HG03460 (cell line): Measurements from ENCODE around the gene CCDC70.

Experiments
- ATAC-seq: cut with Tn5 transposase; IDR thresholded peaks from one replicate; pipeline ENCODE4 v1.9.1; 2021; ENCODE audit not compliant: unreplicated experiment

The CCDC70 gene

GRCh38 chr13:51828730-51829567, 32.8 kb upstream of the CCDC70 start:
- ATAC-seq, result no peak

GRCh38 chr13:51829568-51829899, 32.2 kb upstream of the CCDC70 start:
- ATAC-seq, result no peak

- no peak for ATAC-seq
Observed at GRCh38 chr13:51831519-51831918, 30.2 kb upstream of the CCDC70 start.

- ATAC-seq, result peak; percentile 55
Observed at GRCh38 chr13:51832471-51833152, 29.2 kb upstream of the CCDC70 start.

- no peak for ATAC-seq
Observed at GRCh38 chr13:51833980-51834379, 27.8 kb upstream of the CCDC70 start.

- no peak for ATAC-seq
Observed at GRCh38 chr13:51834581-51835171, 27.1 kb upstream of the CCDC70 start.

- ATAC-seq, result no peak
Observed at GRCh38 chr13:51837016-51837415, 24.8 kb upstream of the CCDC70 start.

- no peak for ATAC-seq
Observed at GRCh38 chr13:51838240-51838846, 23.4 kb upstream of the CCDC70 start.

GRCh38 chr13:51839711-51840540, 21.8 kb upstream of the CCDC70 start:
- ATAC-seq, result no peak

GRCh38 chr13:51840917-51841316, 20.9 kb upstream of the CCDC70 start:
- ATAC-seq, result no peak

GRCh38 chr13:51841732-51842131, 20.0 kb upstream of the CCDC70 start:
- ATAC-seq, result no peak

- no peak for ATAC-seq
Observed at GRCh38 chr13:51843529-51843928, 18.2 kb upstream of the CCDC70 start.

- no peak for ATAC-seq
Observed at GRCh38 chr13:51844862-51845573, 16.8 kb upstream of the CCDC70 start, which contains the start of gene TMEM272. TSS of gene TMEM272 (minus strand) at chr13:51845177. CDS start at chr13:51838530, 6,647 bp downstream.

GRCh38 chr13:51845574-51846318, 16.0 kb upstream of the CCDC70 start:
- no peak for ATAC-seq

GRCh38 chr13:51846756-51847155, 15.0 kb upstream of the CCDC70 start:
- ATAC-seq, result no peak

- no peak for ATAC-seq
Observed at GRCh38 chr13:51848674-51849073, 13.1 kb upstream of the CCDC70 start.

GRCh38 chr13:51849145-51850101, 12.3 kb upstream of the CCDC70 start:
- ATAC-seq, result no peak

- no peak for ATAC-seq
Observed at GRCh38 chr13:51856027-51856736, 5.6 kb upstream of the CCDC70 start.
